ENCODE results near the gene BAIAP2L2.
"Not testable (repeated sequence)": the region's sequence is repeated elsewhere in the genome, so short reads cannot be mapped to it uniquely, and the experiment has no call there.

Gene BAIAP2L2

GRCh38 chr22:38066381-38067027, 44.0 kb downstream of the BAIAP2L2 start:
- DNase-seq (ENCODE audit: low read depth): no peak

DNA sequence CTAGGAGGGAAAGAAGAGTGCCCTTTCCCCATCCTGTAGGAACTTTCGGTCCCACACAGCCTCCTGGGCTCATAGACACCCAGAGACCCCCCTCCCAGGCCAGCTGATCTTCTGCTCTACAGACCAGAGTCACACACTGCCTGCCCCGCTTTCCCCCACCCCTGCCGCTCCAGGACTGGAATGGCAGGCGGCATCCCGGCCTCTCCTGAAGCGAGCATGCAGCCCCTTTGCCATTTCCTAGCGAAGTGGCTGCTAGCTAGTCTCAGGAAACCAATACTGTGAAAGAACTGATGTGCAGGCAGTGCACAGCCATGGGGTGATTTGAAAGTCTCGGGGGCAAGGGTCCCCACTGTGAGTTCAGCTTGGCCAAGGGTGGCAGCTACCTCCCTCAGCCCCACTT, 44.9 kb downstream of the BAIAP2L2 start:
- DNase-seq (ENCODE audit: low read depth): no peak

DNA sequence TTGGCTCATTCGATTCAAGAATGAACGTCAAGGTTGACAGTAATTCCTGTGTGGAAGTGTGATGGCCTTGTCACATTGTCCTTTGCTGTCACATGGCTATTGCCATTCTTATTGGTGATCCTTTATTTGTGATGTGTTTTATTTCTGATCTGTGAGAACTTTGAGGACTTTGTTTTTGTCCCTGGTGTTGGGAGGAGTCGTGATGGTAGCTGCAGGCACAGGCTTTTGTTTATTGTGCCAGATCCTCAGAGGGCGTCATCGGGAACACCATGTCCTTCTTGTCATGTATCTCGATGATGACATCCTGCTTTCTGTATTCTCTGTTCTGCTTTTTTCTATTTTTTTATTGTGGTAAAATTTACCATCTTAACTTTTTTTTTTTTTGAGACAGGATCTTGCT, 47.7 kb downstream of the BAIAP2L2 start:
- no peak for DNase-seq (ENCODE audit: low read depth)

GRCh38 chr22:38056969-38057891, 53.3 kb downstream of the BAIAP2L2 start, which contains the start of gene PICK1:
Gene PICK1, plus strand, starts transcription at chr22:38057404. Its CDS starts 406 bp downstream, at chr22:38057810.
- peak; percentile 52 for DNase-seq (ENCODE audit: low read depth)

DNA sequence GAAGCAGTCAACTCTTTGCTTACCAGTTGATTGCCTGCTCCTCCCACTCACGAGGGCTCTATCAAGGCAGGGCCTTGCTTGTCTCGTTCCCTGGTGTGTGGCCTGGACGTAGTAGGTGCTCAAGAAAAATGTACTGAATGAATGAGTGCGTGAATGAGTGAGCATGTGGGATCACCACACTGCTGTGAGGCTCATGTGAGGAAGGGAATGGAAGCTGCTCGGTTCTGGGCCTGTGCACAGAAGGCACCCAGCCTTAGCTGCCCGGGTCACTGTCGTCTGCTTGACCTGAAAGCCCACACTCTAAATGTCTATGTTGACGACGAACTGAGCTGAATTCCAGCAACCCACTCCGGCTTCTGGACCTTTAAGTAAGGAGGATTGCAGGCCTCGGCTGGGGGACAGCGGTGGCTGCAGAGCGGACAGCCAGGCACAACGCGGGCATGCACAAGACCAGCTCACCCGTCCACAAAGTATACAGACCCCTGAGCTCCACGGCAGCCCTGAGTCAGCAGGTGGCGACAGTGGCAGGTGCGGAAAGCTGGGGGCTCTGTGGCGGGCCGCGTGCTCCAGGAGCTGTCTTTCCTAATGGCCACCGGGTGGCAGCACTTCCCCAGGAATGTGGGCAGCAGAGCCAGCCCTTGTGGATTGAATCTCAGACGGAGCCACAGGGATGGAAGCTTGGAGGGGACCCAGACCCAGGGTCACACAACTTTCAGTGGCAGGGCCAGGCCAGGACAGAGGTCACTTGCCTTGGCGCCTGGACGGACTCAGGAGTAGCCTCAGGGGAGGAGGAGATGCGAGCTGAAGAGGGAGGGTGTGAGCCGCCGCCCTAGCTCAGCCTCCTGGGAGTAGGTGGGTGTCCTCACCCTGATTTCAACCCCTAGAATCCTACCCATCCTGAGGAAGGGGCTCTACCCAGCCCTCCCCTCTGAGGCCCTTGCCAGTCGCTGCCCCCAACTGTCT, 58.3 kb downstream of the BAIAP2L2 start:
- DNase-seq (ENCODE audit: low read depth): peak; percentile 68

DNA sequence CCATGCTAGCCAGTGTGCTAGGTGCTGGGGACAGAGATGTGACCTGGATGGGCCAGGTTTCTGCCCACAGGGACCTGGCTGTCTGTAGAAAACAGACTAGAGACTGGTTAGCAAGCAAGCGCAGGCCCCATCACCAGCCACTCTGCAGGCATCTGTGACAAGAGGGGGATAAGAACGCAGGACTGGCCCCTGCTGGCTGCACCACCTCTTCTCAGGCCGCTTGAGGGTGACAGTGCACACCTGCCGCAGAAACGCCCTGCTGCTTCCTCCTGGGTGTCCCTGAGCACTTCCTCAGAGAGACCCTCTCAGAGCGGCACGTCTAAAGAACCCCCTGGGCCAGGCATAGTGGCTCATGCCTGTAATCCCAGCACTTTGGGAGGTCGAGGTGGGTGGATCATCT, 59.2 kb downstream of the BAIAP2L2 start:
- no peak for DNase-seq (ENCODE audit: low read depth)

DNA sequence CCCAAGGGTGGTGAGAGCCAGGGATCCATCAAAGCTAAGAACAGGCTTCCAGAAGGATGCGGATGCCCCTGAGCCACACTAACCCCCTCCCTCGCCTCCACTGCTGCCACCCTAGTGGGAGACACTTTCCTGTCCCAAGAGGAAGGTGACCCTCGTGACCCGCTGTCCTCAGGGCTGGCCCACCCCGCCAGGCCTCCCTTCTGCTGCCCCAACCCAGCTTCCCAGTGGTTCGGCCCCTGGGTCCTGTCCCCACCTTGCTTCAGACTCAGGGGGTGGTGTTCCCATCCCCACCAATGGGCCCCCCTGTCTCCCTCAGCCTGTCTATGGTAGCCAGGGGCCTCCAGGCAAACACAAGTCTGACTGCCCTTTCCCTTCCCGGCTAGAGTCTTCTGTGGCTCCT, 59.8 kb downstream of the BAIAP2L2 start:
- DNase-seq (ENCODE audit: low read depth): no peak

GRCh38 chr22:38049812-38050619, 60.5 kb downstream of the BAIAP2L2 start:
- DNase-seq (ENCODE audit: low read depth): no peak

DNA sequence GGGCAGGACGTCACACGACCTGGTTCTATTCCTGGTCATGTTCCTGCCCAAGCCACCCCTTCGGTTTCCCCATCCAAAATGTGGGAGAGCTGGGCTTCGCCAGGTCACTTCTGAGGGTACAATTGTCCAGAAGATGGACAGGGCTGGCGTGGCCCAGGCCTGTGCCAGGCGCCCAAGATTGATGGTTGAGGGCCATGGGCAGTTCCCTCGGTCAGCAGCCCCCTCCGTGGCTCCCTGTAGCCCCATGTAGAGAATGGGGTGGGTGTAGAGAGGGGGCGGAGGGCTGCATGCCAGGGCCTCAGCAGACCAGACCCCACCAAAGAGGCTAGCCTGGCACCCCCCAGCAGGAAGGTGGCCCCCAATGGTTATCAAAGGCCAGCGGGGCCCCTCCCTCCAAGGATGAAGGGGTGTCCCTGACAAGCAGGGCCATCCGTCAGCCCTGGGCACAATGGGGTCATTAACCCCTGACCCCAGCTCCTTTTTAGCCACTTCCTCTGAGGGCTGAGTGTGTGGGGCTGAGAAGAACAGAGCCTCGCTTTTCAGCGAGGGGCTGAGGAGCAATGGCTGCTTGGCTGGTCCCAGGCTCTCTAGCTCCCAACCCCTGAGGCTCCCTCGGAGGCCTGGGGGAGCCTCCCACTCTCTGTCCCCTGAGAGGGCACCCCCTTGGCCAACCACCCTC, 64.3 kb downstream of the BAIAP2L2 start:
- no peak for DNase-seq (ENCODE audit: low read depth)

DNA sequence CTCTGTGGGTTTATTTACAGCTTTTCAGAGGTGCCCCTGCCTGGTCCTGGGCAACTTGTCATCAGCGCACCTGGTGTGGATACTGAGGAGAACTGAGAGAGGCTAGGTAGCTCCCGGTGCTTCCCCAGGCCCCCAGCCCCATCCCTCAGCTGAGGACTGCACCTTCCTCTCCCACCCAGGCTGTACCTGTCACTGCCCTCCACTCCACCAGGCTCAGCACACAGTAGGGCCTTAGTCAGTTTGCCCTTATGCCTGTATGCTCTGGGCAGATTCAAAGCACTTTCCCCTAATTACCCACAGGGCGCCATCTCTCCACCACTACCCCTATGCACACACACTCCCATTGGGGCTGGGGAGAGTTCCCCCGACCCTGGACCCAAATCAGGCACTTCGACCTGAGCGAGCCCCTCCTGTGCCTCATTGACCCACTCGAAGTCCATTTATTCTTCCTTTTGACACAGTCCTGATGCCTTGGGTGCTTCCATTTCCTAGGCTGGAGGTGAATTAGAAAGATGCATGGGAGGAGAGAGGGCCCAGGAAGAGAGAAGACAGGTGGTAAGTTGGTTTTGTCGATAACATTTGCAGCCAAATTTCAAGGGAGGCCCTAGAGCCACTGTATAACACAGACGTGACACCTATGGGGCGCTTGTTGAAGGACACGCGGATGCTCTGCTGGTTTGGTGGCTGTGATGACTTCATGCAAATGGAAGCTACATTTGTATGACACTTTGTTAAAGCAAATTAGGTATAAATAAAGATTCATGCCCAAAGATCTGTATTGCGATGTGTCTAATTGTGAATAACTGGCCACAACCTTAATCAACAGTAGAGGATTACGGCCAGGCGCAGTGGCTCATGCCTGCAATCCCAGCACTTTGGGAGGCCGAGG, 67.1 kb downstream of the BAIAP2L2 start:
- no peak for DNase-seq (ENCODE audit: low read depth)

DNA sequence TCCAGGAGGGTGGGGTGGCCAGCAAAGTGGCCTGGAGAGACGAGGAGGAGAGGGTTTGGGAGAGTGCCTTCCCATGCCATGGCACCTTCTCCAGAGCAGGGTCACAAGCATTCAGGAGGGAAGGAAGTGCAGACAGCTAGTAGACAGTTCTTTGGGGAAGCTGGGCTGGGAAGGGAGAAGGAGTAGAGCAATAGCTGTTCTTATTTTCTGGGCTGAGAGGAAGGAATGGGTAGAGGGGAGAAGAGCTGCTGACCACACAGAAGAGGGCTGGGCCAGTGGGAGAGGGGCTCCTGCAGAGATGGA, 68.0 kb downstream of the BAIAP2L2 start:
- DNase-seq (ENCODE audit: low read depth): no peak

GRCh38 chr22:38041760-38042487, 68.6 kb downstream of the BAIAP2L2 start:
- DNase-seq (ENCODE audit: low read depth): no peak

GRCh38 chr22:38040953-38041759, 69.3 kb downstream of the BAIAP2L2 start:
- DNase-seq (ENCODE audit: low read depth): no peak

DNA sequence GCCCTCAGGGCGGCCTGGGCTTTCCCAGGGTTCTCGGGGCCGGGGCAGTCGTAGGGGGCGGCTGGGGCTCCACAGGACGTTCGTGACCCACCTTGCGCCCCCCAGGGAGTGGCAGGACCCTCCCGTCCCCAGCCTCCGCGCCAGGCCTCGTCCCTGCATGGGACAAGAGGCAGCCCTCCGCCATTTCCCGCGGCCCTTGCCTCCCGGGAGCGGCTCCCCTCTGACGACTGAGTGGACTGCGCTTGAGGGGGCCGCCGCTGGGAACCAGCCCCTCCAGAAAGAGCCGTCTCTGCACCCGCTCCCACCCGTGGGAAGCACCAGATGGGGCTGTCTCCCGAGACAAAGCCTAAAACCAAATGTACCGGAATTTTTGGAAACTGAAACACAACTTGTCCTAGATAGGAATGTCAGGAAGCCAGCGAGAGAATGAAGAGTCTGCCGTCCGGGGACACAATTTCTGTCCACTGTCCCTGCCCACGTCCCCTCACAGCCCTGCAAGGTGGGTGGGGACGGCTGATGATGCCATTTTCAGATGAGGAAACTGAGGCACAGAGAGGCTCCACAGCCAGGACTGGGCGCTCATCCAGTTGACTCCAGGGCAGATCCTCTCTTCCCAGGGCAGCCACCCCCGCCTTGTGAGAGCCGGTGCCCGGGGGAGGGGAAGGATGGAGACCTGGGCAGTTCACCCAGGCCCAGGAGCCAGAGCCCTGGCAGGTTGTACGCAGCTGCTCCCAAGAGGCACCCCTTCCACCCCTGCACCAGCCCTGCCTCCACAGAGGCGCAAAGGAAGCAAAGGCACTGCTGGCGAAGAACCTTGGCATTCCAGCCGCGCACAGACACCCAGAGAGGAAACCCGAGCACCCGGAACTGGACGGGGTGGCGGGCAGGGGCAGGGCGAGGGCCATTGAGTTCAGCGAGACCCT, 71.3 kb downstream of the BAIAP2L2 start:
- DNase-seq (ENCODE audit: low read depth): no peak

DNA sequence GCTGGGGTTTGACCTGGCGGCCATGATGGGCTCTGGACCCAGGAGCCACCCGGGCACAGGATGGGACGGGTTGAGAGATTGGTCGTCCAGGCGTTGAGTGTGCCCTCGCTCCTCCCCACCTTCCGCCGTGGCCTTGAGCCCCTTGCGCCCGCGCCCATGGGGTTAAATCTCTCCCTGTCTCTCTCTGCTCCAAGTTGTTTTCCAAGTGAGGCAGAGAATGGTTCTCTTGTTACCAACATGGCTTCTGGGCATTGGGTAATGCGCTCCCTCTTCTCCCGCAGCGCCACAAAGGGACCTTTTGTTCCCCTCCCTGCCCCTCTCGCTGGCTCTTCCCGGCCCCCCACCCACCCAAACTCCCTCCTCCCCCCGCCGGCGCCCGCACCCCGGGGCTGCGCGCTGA, 72.1 kb downstream of the BAIAP2L2 start:
- DNase-seq (ENCODE audit: low read depth): no peak

GRCh38 chr22:38037367-38038150, 72.9 kb downstream of the BAIAP2L2 start:
- DNase-seq (ENCODE audit: low read depth): not testable (repeated sequence)

All from stimulated activated CD8-positive, alpha-beta memory T cell treated with anti-CD3 and anti-CD28 coated beads, Interleukin-12 subunit alpha, Interleukin-12 subunit beta, amount 100 ng/mL, for 1 hour (primary cell).